Right lobe of liver (tissue), 6 donors: Measurements from ENCODE around the gene SERINC5. TPM values are rescaled to one million over a fixed set of nuclear protein-coding genes. Genes with fewer than 3 reads are reported as not detected.

Experiments
- ATAC-seq, 4 donors: fragments of 200-7000 bp; cut with Tn5 transposase; one replicate each; pipeline ENCODE4 v1.9.1; 2020; ENCODE audit warnings: mild to moderate bottlenecking in 4 of 4, moderate library complexity in 4 of 4
- DNase-seq, 3 donors: peaks; one replicate each; pipeline ENCODE4 v3.0.0-alpha.2; 2020
- H3K27ac ChIP-seq, 3 donors: fragments of 200-600 bp; one replicate each; pipeline ENCODE4 v1.8.0; 2022
- H3K27me3 ChIP-seq, 2 donors: fragments of 200-600 bp; one replicate each; pipeline ENCODE4 v1.8.0; 2022
- H3K36me3 ChIP-seq, 4 donors: fragments of 200-600 bp; sonication (generic) in 1 of 4; one replicate each; pipeline versions ENCODE4 v1.5.1 to v1.8.0; 2017 to 2022; ENCODE audit warnings: control low read depth in 1 of 4
- H3K4me1 ChIP-seq, 4 donors: fragments of 200-600 bp; sonication (generic) in 1 of 4; one replicate each; pipeline versions ENCODE4 v1.5.1 to v1.8.0; 2017 to 2022; ENCODE audit warnings: control low read depth in 1 of 4
- H3K4me3 ChIP-seq, 3 donors: fragments of 200-600 bp; one replicate each; pipeline ENCODE4 v1.8.0; 2022
- H3K9me3 ChIP-seq, 4 donors: fragments of 200-600 bp; sonication (generic) in 1 of 4; one replicate each; pipeline versions ENCODE4 v1.5.1 to v1.8.0; 2017 to 2022; ENCODE audit warnings: control low read depth in 1 of 4
- CTCF ChIP-seq, 4 donors: fragments of 200-600 bp in 3 of 4; fragments of 450-650 bp in 1 of 4; IDR thresholded peaks; one replicate each; pipeline versions ENCODE4 v1.5.1 to v1.8.0; 2016 to 2022; ENCODE audit warnings: antibody characterized with exemption in 4 of 4, mild to moderate bottlenecking in 2 of 4
- POLR2A ChIP-seq: fragments of 450-650 bp; IDR thresholded peaks from one replicate; pipeline ENCODE4 v1.6.1; 2017; ENCODE audit warnings: antibody characterized with exemption, mild to moderate bottlenecking
- WGBS: methylation state at CpG from one replicate; pipeline ENCODE4 v1.1.6; 2018; ENCODE audit warnings: low coverage, low lambda C conversion rate; ENCODE audit not compliant: insufficient coverage; ENCODE audit errors: missing lambda C conversion rate; 5-methylcytosine and 5-hydroxymethylcytosine counted together
- intact Hi-C, 2 donors: fragments of 100-400 bp; cut with DNase I; formaldehyde crosslinking; loops; one replicate each; pipeline versions ENCODE4 v1.11.2 to v1.14.1; 2022
- total RNA-seq, 6 experiments: library from RNA; depleted of rRNA in 2 of 6; stranded (reverse); fragments of >200 nt in 2 of 6; fragmentation: NEBNext Ultra II Directional in 3 of 6; extraction: Animal tissue kit (Norgen Biotek cat#: 25700) in 3 of 6; gene quantifications; one replicate each; pipeline versions ENCODE4 v1.1.0 to v1.2.4, GENCODE V29; 2016 to 2023
- donor health status: DM: no; HTN: yes; CAD: no.
- donor health status: DM: no; HTN: no; CAD: no.
- donor health status: DM: no; HTN: no; CAD: no.
- donor health status: DM: no; HTN: yes; CAD: no.
- donor health status: DM: no; HTN: yes; CAD: no.

Gene SERINC5
- total RNA-seq, 6 experiments from 2014 or later = 30.1 to 82.1 (median 57.9) TPM

DNA sequence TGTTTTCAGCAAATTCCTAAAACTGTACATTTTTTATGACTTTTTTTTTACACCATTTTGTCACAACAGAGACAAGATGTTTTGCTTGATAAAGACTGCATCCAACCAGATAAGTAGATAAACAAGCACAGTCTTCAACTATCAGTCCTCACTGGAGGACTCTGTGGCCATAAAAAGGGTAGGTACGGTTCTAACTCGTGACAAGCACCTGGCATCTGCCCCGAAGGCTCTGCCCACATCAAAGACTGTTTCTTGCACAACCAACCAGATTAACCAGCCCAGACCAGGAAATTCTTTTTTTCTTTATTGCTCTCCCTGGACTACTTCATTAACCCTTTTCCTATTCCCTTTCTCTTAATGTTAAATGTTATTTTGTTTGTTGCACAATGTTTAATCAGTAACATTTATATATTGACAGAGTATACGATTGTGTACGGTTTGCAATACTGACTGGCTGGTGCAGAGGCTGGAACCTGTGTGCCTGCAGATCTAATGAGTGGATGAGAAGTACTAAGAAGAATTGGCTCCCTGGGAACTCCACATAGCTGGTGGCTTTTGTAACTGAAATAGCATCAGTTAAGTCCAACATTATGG lies 74.1 kb downstream of the SERINC5 start:
- Histone ChIP-seq H3K36me3 (peaks cover 0 to 11% (median 5%) of the 10 kb centered on the region in 4 donors), H3K4me1 (peaks cover 0 to 55% (median 19%) of the 10 kb centered on the region in 4 donors), H3K9me3 (no peaks in the 10 kb centered on the region), H3K4me3 (no peak overlapping the region), H3K27ac (peak overlapping the region; percentile 10 to 75 (median 49)), H3K27me3 (no peaks in the 10 kb centered on the region)
- WGBS = 11% methylated on average over 5 of the region's 5 CpGs
- TF ChIP-seq POLR2A (no peak), CTCF (IDR thresholded peaks at IDR 0.05) (no peak)
- ATAC-seq (peak; percentile 57 to 76 (median 70)), DNase-seq (peak; percentile 62 to 85 (median 82))
- intact Hi-C loops = no loop called here

DNA sequence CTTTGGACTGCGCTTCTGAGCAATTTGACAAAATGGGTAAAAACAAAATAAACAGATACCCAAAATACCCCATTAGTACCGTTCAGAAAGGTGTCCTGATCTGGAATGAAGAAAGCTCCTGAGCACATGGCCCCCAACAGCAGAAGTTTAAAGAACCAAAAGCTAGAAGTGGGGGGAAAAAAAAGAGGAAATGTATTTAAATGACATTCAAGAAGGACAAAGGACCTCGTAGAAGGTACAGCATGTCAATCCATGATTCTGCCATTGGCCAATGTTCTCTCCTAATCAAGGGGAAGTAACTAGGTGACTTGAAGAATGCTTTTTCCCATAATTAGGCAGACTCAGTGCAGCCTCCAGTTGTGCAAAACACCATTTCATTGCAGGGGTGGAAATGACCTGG lies 78.6 kb downstream of the SERINC5 start:
- no peak for DNase-seq
- Histone ChIP-seq H3K27ac (no peak overlapping the region), H3K4me1 (peaks cover 0 to 46% (median 9%) of the 10 kb centered on the region in 4 donors), H3K4me3 (no peak overlapping the region), H3K27me3 (no peaks in the 10 kb centered on the region), H3K36me3 (peaks cover 0 to 11% (median 4%) of the 10 kb centered on the region in 4 donors), H3K9me3 (no peaks in the 10 kb centered on the region)
- no peak for ATAC-seq
- TF ChIP-seq CTCF (IDR thresholded peaks at IDR 0.05) (no peak), POLR2A (no peak)
- 56% methylated on average over 3 of the region's 3 CpGs for WGBS
- intact Hi-C loops = no loop called here

DNA sequence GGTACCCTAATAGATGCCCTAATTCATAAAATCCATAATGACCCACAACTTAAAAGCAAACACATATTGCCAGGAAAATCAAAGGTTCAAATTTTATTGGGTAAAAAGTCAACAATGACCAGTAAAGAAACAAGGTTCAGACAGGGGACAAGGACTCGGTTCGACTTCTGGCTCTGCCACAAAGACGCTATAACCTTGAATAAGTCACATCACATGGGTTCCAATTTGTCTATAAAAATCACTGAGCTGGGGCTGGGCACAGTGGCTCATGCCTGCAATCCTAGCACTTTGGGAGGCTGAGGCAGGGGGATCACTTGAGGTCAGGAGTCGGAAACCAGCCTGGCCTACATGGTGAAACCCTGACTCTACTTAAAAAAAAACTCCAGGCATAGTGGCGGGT lies 80.5 kb downstream of the SERINC5 start:
- intact Hi-C loops = no loop called here
- peaks cover 0 to 27% (median 6%) of the 10 kb centered on the region in 4 donors for H3K36me3 ChIP-seq
- DNase-seq (no peak), ATAC-seq (peak; percentile 49 to 73 (median 60))
- peaks cover 0 to 28% (median 5%) of the 10 kb centered on the region in 4 donors for H3K4me1 ChIP-seq
- no peaks in the 10 kb centered on the region for H3K9me3 ChIP-seq
- no peak for TF ChIP-seq POLR2A
- no peak for TF ChIP-seq CTCF (IDR thresholded peaks at IDR 0.05)
- no peaks in the 10 kb centered on the region for H3K27me3 ChIP-seq
- peak overlapping the region in 2 of 3 donors; percentile 2 to 48 for H3K27ac ChIP-seq
- no peak overlapping the region for H3K4me3 ChIP-seq
- whole genome bisulfite sequencing = 38% methylated on average over 4 of the region's 5 CpGs

DNA sequence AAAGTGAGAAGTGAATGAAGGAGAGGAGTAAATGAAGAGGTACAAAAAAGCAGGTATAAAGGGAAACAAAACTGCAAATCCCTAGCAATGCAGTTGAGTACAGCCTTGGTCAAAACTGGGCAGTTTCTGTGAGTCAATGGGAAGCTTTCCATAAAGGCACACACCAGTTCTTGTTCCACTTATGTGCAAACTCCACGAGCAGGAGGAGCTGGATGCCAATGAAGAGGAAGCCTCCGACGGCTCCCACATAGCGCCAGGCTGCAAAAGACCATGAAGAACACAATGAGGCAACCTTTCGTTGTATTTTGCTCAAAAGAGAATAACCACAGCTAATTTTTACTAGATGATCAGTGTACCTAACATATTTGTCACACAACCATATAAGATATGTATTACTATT lies 81.1 kb downstream of the SERINC5 start:
- DNase-seq (no peak), ATAC-seq (peak; percentile 26 to 58 (median 43))
- H3K4me1 ChIP-seq = peaks cover 0 to 25% (median 5%) of the 10 kb centered on the region in 4 donors

More for the DNA sequence above, 81.1 kb downstream of the SERINC5 start:
- Histone ChIP-seq H3K27me3 (no peaks in the 10 kb centered on the region), H3K36me3 (peaks cover 0 to 33% (median 9%) of the 10 kb centered on the region in 4 donors), H3K27ac (peak overlapping the region in 1 of 3 donors; percentile 48), H3K9me3 (no peaks in the 10 kb centered on the region), H3K4me3 (no peak overlapping the region)
- TF ChIP-seq POLR2A (no peak), CTCF (IDR thresholded peaks at IDR 0.05) (no peak)
- intact Hi-C loops = no loop called here
- WGBS = 8% methylated on average over 4 of the region's 5 CpGs
